ENCODE results near the gene KCNG1. TPM values are rescaled to one million over a fixed set of nuclear protein-coding genes. Genes with fewer than 3 reads are reported as not detected.

The KCNG1 gene
- total and polyA plus RNA-seq, 2 of the 13 experiments (the other 11 are each of a cell fraction or from before 2014, with no cell fraction given) = not detected

DNA sequence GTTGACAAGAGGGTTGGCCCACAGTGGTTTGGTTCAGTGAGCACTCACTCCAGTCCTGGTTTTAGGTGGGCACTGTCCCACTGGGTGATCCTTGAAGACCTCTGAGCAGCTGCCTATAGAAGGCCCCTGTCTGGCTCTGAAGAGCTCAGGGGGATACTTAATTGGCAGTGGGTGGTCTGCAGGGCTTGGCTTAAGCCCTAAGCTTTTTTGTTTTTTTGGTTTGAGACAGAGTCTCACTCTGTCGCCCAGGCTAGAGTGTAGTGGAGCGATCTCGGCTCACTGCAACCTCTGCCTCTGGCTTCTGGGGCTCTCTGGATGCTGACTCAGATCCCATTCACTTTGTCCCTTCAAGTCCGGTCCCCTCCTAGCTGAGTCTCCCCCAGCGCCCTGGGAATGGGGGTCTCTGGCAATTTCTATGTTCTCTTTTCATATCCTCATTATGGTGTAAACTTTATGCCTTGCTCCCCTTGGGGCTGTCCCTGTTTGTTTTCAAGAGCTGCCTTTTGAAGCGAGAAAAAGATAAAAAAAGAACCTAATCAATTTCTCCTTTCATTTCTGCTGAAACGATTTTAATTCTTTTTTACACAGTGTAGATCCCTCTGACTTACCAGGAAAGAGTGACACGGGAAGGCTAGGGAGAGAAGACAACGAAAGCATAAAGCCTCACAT, 12.2 kb upstream of the KCNG1 start:
- no peaks in the 10 kb centered on the region for H3K79me2 ChIP-seq (ENCODE audit: insufficient read depth, low read length)
- 21% methylated on average over 9 of the region's 9 CpGs for WGBS (ENCODE audit: low lambda C conversion rate)
- DNase-seq (ENCODE audit: low spot score) (no peak), FAIRE-seq (no peak), ATAC-seq (no peak)
- H3K4me3 ChIP-seq (replicated peaks in 1 of 3; ENCODE audit: insufficient read depth in 1 of 3, low read depth in 2 of 3, low read length in 3 of 3) = no peak overlapping the region
- no peak overlapping the region for H3K4me2 ChIP-seq (ENCODE audit: low read depth, low read length)
- ChIA-PET CTCF (ENCODE audit: low intra/inter-chr PET ratio, low total read pairs) (no interaction called here), POLR2A (no interaction called here)
- no peaks in the 10 kb centered on the region for H3K4me1 ChIP-seq (ENCODE audit: insufficient read depth, low read length)
- BruUV-seq (replicated peaks) = no TSS peak
- in situ Hi-C loops (cut with HindIII; ENCODE audit: extremely low pct_ligation_motif_present, low pct_unique_long_range_greater_than_20kb) (no loop called here), intact Hi-C loops (cut with micrococcal nuclease; ENCODE audit: unreplicated experiment) (no loop called here)
- no peak overlapping the region for H3K9ac ChIP-seq (ENCODE audit: insufficient read depth, low read depth, low read length)
- H3K27me3 ChIP-seq (ENCODE audit: control insufficient read depth in 1 of 2, insufficient read depth in 2 of 2, low read length in 2 of 2) = peaks cover 7 to 39% of the 10 kb centered on the region in 2 experiments; a peak in 3 of 5 replicates
- H3K27ac ChIP-seq (ENCODE audit: extremely low read length, insufficient read depth, low read length) = no peak overlapping the region
- no peaks in the 10 kb centered on the region for H4K20me1 ChIP-seq (ENCODE audit: insufficient read depth, low read length)
- no peaks in the 10 kb centered on the region for H3K9me3 ChIP-seq (ENCODE audit: low read length)
- TF ChIP-seq NFATC3 (CRISPR knock-in tag; IDR thresholded peaks at IDR 0.05) (no peak), ZNF20 (CRISPR knock-in tag; IDR thresholded peaks at IDR 0.05) (no peak), KMT2A (CRISPR knock-in tag; IDR thresholded peaks at IDR 0.05) (no peak), ZNF556 (CRISPR knock-in tag; IDR thresholded peaks at IDR 0.05; ENCODE audit: borderline replicate concordance) (no peak), RFX3 (CRISPR knock-in tag; IDR thresholded peaks at IDR 0.05) (no peak), MATR3 (CRISPR knock-in tag; IDR thresholded peaks at IDR 0.05) (no peak), ZNF562 (CRISPR knock-in tag; IDR thresholded peaks at IDR 0.05; ENCODE audit: borderline replicate concordance) (no peak), NFIC (IDR thresholded peaks at IDR 0.05; ENCODE audit: low read length) (no peak)
- no peaks in the 10 kb centered on the region for H3K36me3 ChIP-seq (replicated peaks in 1 of 2; ENCODE audit: control insufficient read depth in 1 of 2, insufficient read depth in 2 of 2, low read length in 2 of 2)
- no peak overlapping the region for H2AFZ ChIP-seq (ENCODE audit: low read length)

GRCh38 chr20:51034476-51034875, 11.6 kb upstream of the KCNG1 start:
- Histone ChIP-seq H3K36me3 (replicated peaks in 1 of 2; ENCODE audit: control insufficient read depth in 1 of 2, insufficient read depth in 2 of 2, low read length in 2 of 2) (no peaks in the 10 kb centered on the region), H3K9ac (ENCODE audit: insufficient read depth, low read depth, low read length) (no peak overlapping the region), H3K4me2 (ENCODE audit: low read depth, low read length) (no peak overlapping the region), H3K27me3 (ENCODE audit: control insufficient read depth in 1 of 2, insufficient read depth in 2 of 2, low read length in 2 of 2) (peaks cover 8 to 39% of the 10 kb centered on the region in 2 experiments; a peak in 4 of 5 replicates), H3K4me3 (replicated peaks in 1 of 3; ENCODE audit: insufficient read depth in 1 of 3, low read depth in 2 of 3, low read length in 3 of 3) (no peak overlapping the region), H4K20me1 (ENCODE audit: insufficient read depth, low read length) (no peaks in the 10 kb centered on the region), H2AFZ (ENCODE audit: low read length) (no peak overlapping the region), H3K27ac (ENCODE audit: extremely low read length, insufficient read depth, low read length) (no peak overlapping the region), H3K4me1 (ENCODE audit: insufficient read depth, low read length) (no peaks in the 10 kb centered on the region), H3K79me2 (ENCODE audit: insufficient read depth, low read length) (no peaks in the 10 kb centered on the region), H3K9me3 (ENCODE audit: low read length) (no peaks in the 10 kb centered on the region)
- BruUV-seq (replicated peaks) = no TSS peak
- intact Hi-C loops (cut with micrococcal nuclease; ENCODE audit: unreplicated experiment) (no loop called here), in situ Hi-C loops (cut with HindIII; ENCODE audit: extremely low pct_ligation_motif_present, low pct_unique_long_range_greater_than_20kb) (no loop called here)
- no peak for DNase-seq (ENCODE audit: low spot score)
- CTCF ChIA-PET (ENCODE audit: low intra/inter-chr PET ratio, low total read pairs) = no interaction called here
- 15% methylated on average over 2 of the region's 2 CpGs for WGBS (ENCODE audit: low lambda C conversion rate)
- POLR2A ChIA-PET = no interaction called here
- no peak for ATAC-seq
- no peak for FAIRE-seq
- TF ChIP-seq HMG20B (CRISPR knock-in tag; conservative IDR thresholded peaks at IDR 0.05) (no peak), KDM5A (IDR thresholded peaks at IDR 0.05; ENCODE audit: borderline replicate concordance, low read length) (no peak), SMAD3 (CRISPR knock-in tag; IDR thresholded peaks at IDR 0.05) (no peak), ZNF251 (CRISPR knock-in tag; IDR thresholded peaks at IDR 0.05) (no peak)
- TF ChIP-seq, protein P1, sequence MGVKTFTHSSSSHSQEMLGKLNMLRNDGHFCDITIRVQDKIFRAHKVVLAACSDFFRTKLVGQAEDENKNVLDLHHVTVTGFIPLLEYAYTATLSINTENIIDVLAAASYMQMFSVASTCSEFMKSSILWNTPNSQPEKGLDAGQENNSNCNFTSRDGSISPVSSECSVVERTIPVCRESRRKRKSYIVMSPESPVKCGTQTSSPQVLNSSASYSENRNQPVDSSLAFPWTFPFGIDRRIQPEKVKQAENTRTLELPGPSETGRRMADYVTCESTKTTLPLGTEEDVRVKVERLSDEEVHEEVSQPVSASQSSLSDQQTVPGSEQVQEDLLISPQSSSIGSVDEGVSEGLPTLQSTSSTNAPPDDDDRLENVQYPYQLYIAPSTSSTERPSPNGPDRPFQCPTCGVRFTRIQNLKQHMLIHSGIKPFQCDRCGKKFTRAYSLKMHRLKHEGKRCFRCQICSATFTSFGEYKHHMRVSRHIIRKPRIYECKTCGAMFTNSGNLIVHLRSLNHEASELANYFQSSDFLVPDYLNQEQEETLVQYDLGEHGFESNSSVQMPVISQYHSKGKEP (CRISPR knock-in tag; IDR thresholded peaks at IDR 0.05) = no peak
- TF ChIP-seq, protein P2, sequence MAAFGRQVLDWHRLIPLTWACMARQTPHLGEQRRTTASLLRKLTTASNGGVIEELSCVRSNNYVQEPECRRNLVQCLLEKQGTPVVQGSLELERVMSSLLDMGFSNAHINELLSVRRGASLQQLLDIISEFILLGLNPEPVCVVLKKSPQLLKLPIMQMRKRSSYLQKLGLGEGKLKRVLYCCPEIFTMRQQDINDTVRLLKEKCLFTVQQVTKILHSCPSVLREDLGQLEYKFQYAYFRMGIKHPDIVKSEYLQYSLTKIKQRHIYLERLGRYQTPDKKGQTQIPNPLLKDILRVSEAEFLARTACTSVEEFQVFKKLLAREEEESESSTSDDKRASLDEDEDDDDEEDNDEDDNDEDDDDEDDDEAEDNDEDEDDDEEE (CRISPR knock-in tag; IDR thresholded peaks at IDR 0.05) = no peak
- TF ChIP-seq, protein P3, sequence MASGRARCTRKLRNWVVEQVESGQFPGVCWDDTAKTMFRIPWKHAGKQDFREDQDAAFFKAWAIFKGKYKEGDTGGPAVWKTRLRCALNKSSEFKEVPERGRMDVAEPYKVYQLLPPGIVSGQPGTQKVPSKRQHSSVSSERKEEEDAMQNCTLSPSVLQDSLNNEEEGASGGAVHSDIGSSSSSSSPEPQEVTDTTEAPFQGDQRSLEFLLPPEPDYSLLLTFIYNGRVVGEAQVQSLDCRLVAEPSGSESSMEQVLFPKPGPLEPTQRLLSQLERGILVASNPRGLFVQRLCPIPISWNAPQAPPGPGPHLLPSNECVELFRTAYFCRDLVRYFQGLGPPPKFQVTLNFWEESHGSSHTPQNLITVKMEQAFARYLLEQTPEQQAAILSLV (CRISPR knock-in tag; IDR thresholded peaks at IDR 0.05; ENCODE audit: borderline replicate concordance) = no peak
